NB4 (cell line): ENCODE data around the gene RNF187.

ENCODE experiments used
- DNase-seq: peaks from one replicate; pipeline ENCODE4 v3.0.0; 2010; ENCODE audit warnings: low read depth
- H3K4me3 ChIP-seq: one replicate; pipeline ENCODE4 v1.5.1; 2011; ENCODE audit warnings: mild to moderate bottlenecking, low read depth, low read length, moderate library complexity
- MAX ChIP-seq: IDR thresholded peaks from 2 replicates; pipeline ENCODE4 v1.6.1; 2011; ENCODE audit warnings: low read depth, low read length
- MYC ChIP-seq: IDR thresholded peaks from 2 replicates; pipeline ENCODE4 v1.6.1; 2011; ENCODE audit warnings: low read depth, low read length
- POLR2A ChIP-seq: IDR thresholded peaks from 2 replicates; pipeline ENCODE4 v1.6.1; 2011; ENCODE audit warnings: mild to moderate bottlenecking; ENCODE audit not compliant: insufficient read length; ENCODE audit errors: extremely low read depth
- TF ChIP-seq, protein P1 (sequence below): IDR thresholded peaks from one replicate; pipeline ENCODE4 v1.5.1; 2012; ENCODE audit warnings: low read depth, low read length

Gene RNF187

GRCh38 chr1:228510101-228510802, 23.1 kb downstream of the RNF187 start:
- no peak for TF ChIP-seq POLR2A
- no peak for TF ChIP-seq MAX
- TF ChIP-seq, protein P1, sequence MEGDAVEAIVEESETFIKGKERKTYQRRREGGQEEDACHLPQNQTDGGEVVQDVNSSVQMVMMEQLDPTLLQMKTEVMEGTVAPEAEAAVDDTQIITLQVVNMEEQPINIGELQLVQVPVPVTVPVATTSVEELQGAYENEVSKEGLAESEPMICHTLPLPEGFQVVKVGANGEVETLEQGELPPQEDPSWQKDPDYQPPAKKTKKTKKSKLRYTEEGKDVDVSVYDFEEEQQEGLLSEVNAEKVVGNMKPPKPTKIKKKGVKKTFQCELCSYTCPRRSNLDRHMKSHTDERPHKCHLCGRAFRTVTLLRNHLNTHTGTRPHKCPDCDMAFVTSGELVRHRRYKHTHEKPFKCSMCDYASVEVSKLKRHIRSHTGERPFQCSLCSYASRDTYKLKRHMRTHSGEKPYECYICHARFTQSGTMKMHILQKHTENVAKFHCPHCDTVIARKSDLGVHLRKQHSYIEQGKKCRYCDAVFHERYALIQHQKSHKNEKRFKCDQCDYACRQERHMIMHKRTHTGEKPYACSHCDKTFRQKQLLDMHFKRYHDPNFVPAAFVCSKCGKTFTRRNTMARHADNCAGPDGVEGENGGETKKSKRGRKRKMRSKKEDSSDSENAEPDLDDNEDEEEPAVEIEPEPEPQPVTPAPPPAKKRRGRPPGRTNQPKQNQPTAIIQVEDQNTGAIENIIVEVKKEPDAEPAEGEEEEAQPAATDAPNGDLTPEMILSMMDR = no peak
- no peak for TF ChIP-seq MYC
- H3K4me3 ChIP-seq = no peak overlapping the region
- DNase-seq = no peak

- no peak for TF ChIP-seq MYC
- TF ChIP-seq MAX = no peak
- TF ChIP-seq POLR2A = no peak
- TF ChIP-seq, protein P1 = no peak
- H3K4me3 ChIP-seq = no peak overlapping the region
- DNase-seq = no peak
Observed at GRCh38 chr1:228510803-228511413, 23.7 kb downstream of the RNF187 start.

GRCh38 chr1:228511546-228512445, 24.6 kb downstream of the RNF187 start:
- TF ChIP-seq MAX (no peak), MYC (no peak), POLR2A (no peak)
- TF ChIP-seq, protein P1 = no peak

GRCh38 chr1:228512781-228513198, 25.6 kb downstream of the RNF187 start:
- TF ChIP-seq POLR2A = no peak
- TF ChIP-seq MYC = no peak
- no peak for TF ChIP-seq MAX
- TF ChIP-seq, protein P1 = no peak
- no peak overlapping the region for H3K4me3 ChIP-seq
- DNase-seq = no peak

More at GRCh38 chr1:228511546-228512445, 24.6 kb downstream of the RNF187 start:
- no peak overlapping the region for H3K4me3 ChIP-seq
- no peak for DNase-seq

- no peak for DNase-seq
- no peak for TF ChIP-seq MYC
- TF ChIP-seq MAX = no peak
- TF ChIP-seq, protein P1 = no peak
- no peak for TF ChIP-seq POLR2A
- H3K4me3 ChIP-seq = no peak overlapping the region
Observed at GRCh38 chr1:228513236-228513900, 26.2 kb downstream of the RNF187 start.
